HepG2 (cell line): Measurements from ENCODE around the gene TSC22D3. TPM values are rescaled to one million over a fixed set of nuclear protein-coding genes. Genes with fewer than 3 reads are reported as not detected.

Experiments used
- ATAC-seq: fragments of 200-7000 bp; cut with Tn5 transposase; 3 replicates; pipeline ENCODE4 v1.9.1; 2020; ENCODE audit warnings: mild to moderate bottlenecking, moderate library complexity
- BruUV-seq: library from RNA; stranded (reverse); fragments of 400-500 nt; replicated peaks from 2 replicates; lab custom pipeline; 2021; lab: Mats Ljungman, UMichigan
- CTCF ChIA-PET: fragments of 300-600 bp; formaldehyde crosslinking; extraction: SDS; loops from one replicate; lab custom pipeline; 2021; ENCODE audit warnings: low total read pairs, inconsistent platforms, low intra/inter-chr PET ratio; lab: Yijun Ruan, JAX
- POLR2A ChIA-PET: fragments of 350-600 bp; sonication (Branson Sonifier 250); formaldehyde crosslinking; loops from one replicate; lab custom pipeline; 2020; ENCODE audit warnings: antibody characterized with exemption, inconsistent platforms; lab: Yijun Ruan, JAX
- DNase-seq: peaks from one replicate; pipeline ENCODE4 v3.0.0-alpha.2; 2015; ENCODE audit warnings: low spot score
- FAIRE-seq: peaks from 3 replicates; lab custom pipeline; 2011; peaks lifted over from hg19 to GRCh38; lab: Jason Lieb, UNC
- H2AFZ ChIP-seq: one replicate; pipeline ENCODE4 v1.6.1; 2011; ENCODE audit warnings: low read length, inconsistent platforms
- H3K27ac ChIP-seq: fragments of 300-600 bp; 3 replicates; pipeline ENCODE4 v1.8.0; 2011; ENCODE audit warnings: mixed run types, mild to moderate bottlenecking, mixed read lengths, low read length, inconsistent platforms; ENCODE audit not compliant: insufficient read depth; ENCODE audit errors: extremely low read length
- H3K27me3 ChIP-seq, 2 experiments: fragments of 200-600 bp in 1 of 2; 2 replicates in 1 of 2; 3 replicates in 1 of 2; pipeline versions ENCODE4 v1.6.0 to v1.8.0; 2011; ENCODE audit warnings: low read length in 2 of 2, mild to moderate bottlenecking in 2 of 2, moderate library complexity in 2 of 2, inconsistent platforms in 1 of 2; ENCODE audit not compliant: insufficient read depth in 2 of 2, control insufficient read depth in 1 of 2
- H3K36me3 ChIP-seq, 2 experiments: fragments of 200-600 bp in 1 of 2; replicated peaks in 1 of 2; 2 replicates in 1 of 2; 3 replicates in 1 of 2; pipeline versions ENCODE4 v1.5.1 to v1.8.0; 2011; ENCODE audit warnings: low read length in 2 of 2, inconsistent platforms in 1 of 2; ENCODE audit not compliant: insufficient read depth in 2 of 2, control insufficient read depth in 1 of 2
- H3K4me1 ChIP-seq: 2 replicates; pipeline ENCODE4 v1.5.1; 2012; ENCODE audit warnings: low read length, inconsistent platforms; ENCODE audit not compliant: insufficient read depth
- H3K4me2 ChIP-seq: 2 replicates; pipeline ENCODE4 v1.6.0; 2011; ENCODE audit warnings: low read depth, low read length, inconsistent platforms
- H3K4me3 ChIP-seq, 3 experiments: fragments of 200-600 bp in 1 of 3; sonication (generic), shearing (Covaris generic) in 1 of 3; replicated peaks in 1 of 3; 2 replicates each; pipeline ENCODE4 v1.5.1; 2011 to 2016; ENCODE audit warnings: low read length in 3 of 3, inconsistent platforms in 2 of 3, low read depth in 2 of 3, mild to moderate bottlenecking in 2 of 3, control low read depth in 1 of 3, mixed read lengths in 1 of 3; ENCODE audit not compliant: insufficient read depth in 1 of 3
- H3K79me2 ChIP-seq: one replicate; pipeline ENCODE4 v1.6.1; 2011; ENCODE audit warnings: low read length, inconsistent platforms; ENCODE audit not compliant: insufficient read depth
- H3K9ac ChIP-seq: 2 replicates; pipeline ENCODE4 v1.6.0; 2011; ENCODE audit warnings: mild to moderate bottlenecking, low read depth, low read length, inconsistent platforms; ENCODE audit not compliant: insufficient read depth
- H3K9me3 ChIP-seq: 2 replicates; pipeline ENCODE4 v1.5.1; 2012; ENCODE audit warnings: mild to moderate bottlenecking, low read length
- H4K20me1 ChIP-seq: 2 replicates; pipeline ENCODE4 v1.6.0; 2011; ENCODE audit warnings: inconsistent platforms, mild to moderate bottlenecking, low read length, moderate library complexity; ENCODE audit not compliant: insufficient read depth
- CBX2 ChIP-seq, 2 experiments: fragments of 200-600 bp in 1 of 2; sonication (generic); formaldehyde crosslinking in 1 of 2; IDR thresholded peaks; 2 replicates each; pipeline versions ENCODE4 v1.7.0 to v1.8.1; 2018 to 2022; ENCODE audit warnings: low read depth in 2 of 2, low read length in 1 of 2, mild to moderate bottlenecking in 1 of 2, missing genetic modification reagents in 1 of 2
- HES4 ChIP-seq: sonication (generic); formaldehyde crosslinking; IDR thresholded peaks from 2 replicates; pipeline ENCODE4 v1.9.0; 2021; ENCODE audit warnings: mild to moderate bottlenecking, missing genetic modification reagents, borderline replicate concordance
- MEIS1 ChIP-seq: sonication (generic); formaldehyde crosslinking; IDR thresholded peaks from 2 replicates; pipeline ENCODE4 v1.9.0; 2021; ENCODE audit warnings: mild to moderate bottlenecking, missing genetic modification reagents, moderate library complexity, borderline replicate concordance
- MLLT10 ChIP-seq: sonication (generic); formaldehyde crosslinking; IDR thresholded peaks from 2 replicates; pipeline ENCODE4 v1.4.0; 2020; ENCODE audit warnings: missing genetic modification reagents
- NBN ChIP-seq: fragments of 450-650 bp; conservative IDR thresholded peaks from 2 replicates; pipeline ENCODE4 v1.6.1; 2017
- NFATC3 ChIP-seq: sonication (generic); formaldehyde crosslinking; IDR thresholded peaks from 2 replicates; pipeline ENCODE4 v1.5.1; 2020; ENCODE audit warnings: mild to moderate bottlenecking, missing genetic modification reagents
- NFYB ChIP-seq: sonication (generic); formaldehyde crosslinking; IDR thresholded peaks from 2 replicates; pipeline ENCODE4 v1.4.0; 2020; ENCODE audit warnings: missing genetic modification reagents
- PLSCR1 ChIP-seq: sonication (generic); formaldehyde crosslinking; IDR thresholded peaks from 2 replicates; pipeline ENCODE4 v1.5.0; 2020; ENCODE audit warnings: missing genetic modification reagents, mild to moderate bottlenecking, borderline replicate concordance
- SMAD1 ChIP-seq: sonication (generic); formaldehyde crosslinking; IDR thresholded peaks from 2 replicates; pipeline ENCODE4 v1.4.0; 2020; ENCODE audit warnings: missing genetic modification reagents, low read depth, mild to moderate bottlenecking, borderline replicate concordance
- ZNF570 ChIP-seq: sonication (generic); formaldehyde crosslinking; IDR thresholded peaks from 2 replicates; pipeline ENCODE4 v1.4.0; 2020; ENCODE audit warnings: mild to moderate bottlenecking, missing genetic modification reagents, borderline replicate concordance
- ZNF784 ChIP-seq: sonication (generic); formaldehyde crosslinking; IDR thresholded peaks from 2 replicates; pipeline ENCODE4 v1.5.1; 2020; ENCODE audit warnings: missing genetic modification reagents, mild to moderate bottlenecking, borderline replicate concordance
- WGBS: methylation state at CpG from one replicate; pipeline ENCODE4 v1.1.6; 2017; ENCODE audit warnings: low lambda C conversion rate; 5-methylcytosine and 5-hydroxymethylcytosine counted together
- in situ Hi-C: cut with HindIII; loops from 2 replicates; pipeline ENCODE4 v1.10.0; 2017; ENCODE audit warnings: low pct_unique_long_range_greater_than_20kb; ENCODE audit not compliant: extremely low pct_ligation_motif_present
- intact Hi-C: fragments of 100-400 bp; cut with micrococcal nuclease; formaldehyde crosslinking; loops from one replicate; pipeline ENCODE4 v1.10.0; 2022; ENCODE audit not compliant: unreplicated experiment
- polyA plus RNA-seq, 8 experiments: library from polyadenylated mRNA; depleted of rRNA in 3 of 8; stranded (reverse) in 7 of 8; unstranded in 1 of 8; fragments of >200 nt; fragmentation: Illumina TruSeq in 4 of 8; extraction: Trizol in 4 of 8; gene quantifications; 2 replicates each; pipeline versions ENCODE4 v1.2.1 to v1.2.3, GENCODE V29; 2011 to 2016; ENCODE audit warnings: low read depth in 4 of 8, missing spikeins in 1 of 8, mixed read lengths in 1 of 8; ENCODE audit not compliant: insufficient read depth in 1 of 8
- total RNA-seq, 5 experiments: library from RNA; depleted of rRNA; stranded (reverse); fragments of >200 nt; fragmentation: Illumina TruSeq; extraction: Trizol; gene quantifications; 2 replicates each; pipeline ENCODE4 v1.2.3, GENCODE V29; 2016; ENCODE audit warnings: low read depth in 1 of 5
- TF ChIP-seq, protein P1 (sequence below): sonication (generic); formaldehyde crosslinking; IDR thresholded peaks from 2 replicates; pipeline ENCODE4 v1.4.0; 2020; ENCODE audit warnings: mild to moderate bottlenecking, missing genetic modification reagents

Gene TSC22D3
- total and polyA plus RNA-seq, 2 of the 13 experiments (the other 11 are each of a cell fraction or from before 2014, with no cell fraction given), result 0.82 to 1.5 TPM

DNA sequence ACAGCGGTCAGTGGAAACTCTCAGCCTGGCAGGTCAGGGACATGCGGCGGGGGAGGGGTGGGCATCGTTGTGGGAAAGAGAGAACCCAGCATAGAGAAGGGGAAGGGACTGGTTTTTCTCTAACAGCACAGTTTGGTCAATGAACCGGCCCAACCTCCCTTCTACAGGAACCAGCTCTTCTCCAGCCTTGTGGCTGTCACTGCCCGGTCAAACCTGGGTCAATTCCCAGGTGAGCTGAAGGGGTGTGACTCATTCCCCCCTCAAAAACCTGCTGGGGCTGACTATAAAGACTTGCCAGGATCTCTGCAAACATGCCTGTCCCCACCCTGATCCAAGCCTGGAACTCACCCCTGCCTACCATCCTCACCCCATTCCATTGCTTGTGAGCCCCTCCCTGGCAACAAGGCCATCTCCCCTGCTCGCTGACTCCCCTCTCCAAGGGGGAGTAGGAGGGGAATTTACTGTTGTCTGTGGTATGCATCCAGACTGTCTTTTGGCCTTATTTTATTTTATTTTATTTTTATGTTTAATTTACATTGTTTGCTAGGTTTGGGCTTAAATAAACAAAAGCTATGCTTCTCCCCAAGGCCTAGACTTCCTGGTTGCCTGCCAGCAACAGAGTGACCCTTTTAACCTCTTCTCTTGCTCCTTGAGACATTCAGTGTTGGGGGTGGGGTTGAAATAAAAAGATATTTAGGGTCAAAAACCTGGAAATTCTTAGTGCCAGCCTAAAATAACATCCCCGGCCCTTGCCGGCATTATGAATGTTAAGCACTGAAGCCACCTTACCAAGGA is 49.6 kb downstream of the TSC22D3 start (continued):
- no peak for TF ChIP-seq CBX2 (IDR thresholded peaks at IDR 0.05; ENCODE audit: low read depth, low read length)
- TF ChIP-seq CBX2 (CRISPR knock-in tag; IDR thresholded peaks at IDR 0.05; ENCODE audit: low read depth), result no peak
- no peak for TF ChIP-seq NFYB (CRISPR knock-in tag)
- TF ChIP-seq, protein P1, sequence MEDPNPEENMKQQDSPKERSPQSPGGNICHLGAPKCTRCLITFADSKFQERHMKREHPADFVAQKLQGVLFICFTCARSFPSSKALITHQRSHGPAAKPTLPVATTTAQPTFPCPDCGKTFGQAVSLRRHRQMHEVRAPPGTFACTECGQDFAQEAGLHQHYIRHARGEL, result no peak
- TF ChIP-seq NFATC3 (CRISPR knock-in tag), result no peak
- TF ChIP-seq SMAD1 (CRISPR knock-in tag), result no peak
- no peak for TF ChIP-seq HES4 (CRISPR knock-in tag)
- TF ChIP-seq, all 625 proteins: peak for 0

- Histone ChIP-seq H3K4me2 (no peak overlapping the region), H3K4me3 (no peak overlapping the region), H3K27ac (no peak overlapping the region), H3K9ac (no peak overlapping the region), H4K20me1 (no peaks in the 10 kb centered on the region), H2AFZ (no peak overlapping the region), H3K9me3 (no peaks in the 10 kb centered on the region), H3K36me3 (no peaks in the 10 kb centered on the region), H3K27me3 (peaks cover 0 to 5% of the 10 kb centered on the region in 2 experiments; a peak in 2 of 5 replicates), H3K79me2 (no peaks in the 10 kb centered on the region), H3K4me1 (peaks cover 26% of the 10 kb centered on the region)
- DNase-seq (no peak), ATAC-seq (no peak), FAIRE-seq (no peak)
- CTCF ChIA-PET, result no interaction called here
- no peak for TF ChIP-seq PLSCR1
- TF ChIP-seq MEIS1 (CRISPR knock-in tag), result no peak
- TF ChIP-seq ZNF784 (CRISPR knock-in tag), result no peak
- TF ChIP-seq NBN, result no peak
- TF ChIP-seq MLLT10 (CRISPR knock-in tag), result no peak
- TF ChIP-seq ZNF570 (CRISPR knock-in tag), result no peak
- POLR2A ChIA-PET, result no interaction called here
- WGBS, result 0% methylated on average over 1 of the region's 3 CpGs
- intact Hi-C loops, result no loop called here
- in situ Hi-C loops, result no loop called here
- BruUV-seq, result no TSS peak
Observed at GRCh38 chrX:107724653-107725052, 50.9 kb downstream of the TSC22D3 start.
